ENCODE data around the gene RAB37.

DNA sequence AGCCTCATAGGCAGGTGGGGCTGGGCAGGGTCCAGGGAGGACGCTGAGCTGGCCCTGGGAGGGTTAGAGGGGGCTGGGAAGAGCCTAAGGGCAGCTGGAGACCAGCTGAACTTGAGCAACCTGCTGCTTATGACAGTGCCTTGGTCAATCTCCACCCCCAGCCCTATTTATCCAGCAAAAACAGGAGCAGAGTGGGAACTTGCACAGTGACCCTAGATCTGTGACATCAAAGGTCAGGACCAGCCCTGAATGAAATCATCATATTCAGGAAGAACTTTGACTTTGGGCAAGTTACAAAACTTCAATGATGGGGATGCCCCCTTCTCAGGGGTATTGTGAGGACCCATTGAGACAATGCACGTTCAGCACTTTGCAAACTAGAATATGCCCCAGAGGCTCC lies 33.7 kb upstream of the RAB37 start:
- TF ChIP-seq POLR2AphosphoS5 (IDR thresholded peaks at IDR 0.05; ENCODE audit: low read depth, low read length) (no peak), POLR2A (IDR thresholded peaks at IDR 0.05; ENCODE audit: low read depth, low read length) (no peak), TAF1 (IDR thresholded peaks at IDR 0.05; ENCODE audit: low read depth, low read length) (no peak)

Data from GM12891 (cell line).